GM18909 (cell line): ENCODE measurements around the gene FUCA2.
"Not testable (repeated sequence)": the region's sequence is repeated elsewhere in the genome, so short reads cannot be mapped to it uniquely, and the experiment has no call there.

ENCODE experiments used
- ATAC-seq: cut with Tn5 transposase; IDR thresholded peaks from one replicate; pipeline ENCODE4 v1.9.1; 2021; ENCODE audit warnings: mild to moderate bottlenecking; ENCODE audit not compliant: unreplicated experiment, poor library complexity

Gene FUCA2

GRCh38 chr6:143505537-143505936 lies 6.0 kb downstream of the FUCA2 start:
- peak; percentile 25 for ATAC-seq

DNA sequence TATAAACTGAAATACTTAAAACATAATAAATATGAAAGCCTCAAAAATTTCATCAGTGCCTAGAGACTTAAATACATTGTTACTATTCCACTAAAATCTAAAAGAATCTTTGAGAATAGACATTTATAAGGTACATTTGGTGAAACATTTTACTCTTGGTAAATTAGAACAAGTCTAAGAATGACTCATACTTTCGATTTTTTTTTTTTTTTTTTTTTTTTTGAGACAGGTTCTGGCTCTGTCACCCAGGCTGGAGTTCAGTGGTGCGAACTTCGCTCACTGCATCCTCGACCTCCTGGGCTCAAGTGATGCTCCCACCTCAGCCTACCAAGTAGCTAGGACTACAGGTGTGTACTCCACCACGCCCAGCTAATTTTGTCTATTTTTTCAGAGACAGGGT lies 6.4 kb downstream of the FUCA2 start:
- ATAC-seq: peak; percentile 33

DNA sequence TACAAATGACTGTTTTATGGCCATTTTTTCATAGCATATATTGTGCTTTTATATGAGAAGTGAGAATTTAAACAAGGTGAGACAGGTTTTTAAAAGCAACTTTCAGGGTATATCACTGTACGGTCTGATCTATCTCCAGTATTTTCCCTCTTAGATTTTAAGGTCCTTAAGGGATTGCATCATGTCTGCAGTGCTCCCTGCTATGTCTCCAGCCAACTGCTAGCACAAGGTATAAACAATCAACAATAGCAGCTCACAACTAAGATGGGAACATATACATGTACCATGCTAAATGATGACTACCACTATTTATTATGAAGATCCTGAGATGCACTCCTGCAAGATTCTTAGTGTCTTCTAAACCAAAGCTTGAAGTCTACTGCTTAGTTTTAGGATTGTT lies 7.2 kb downstream of the FUCA2 start:
- no peak for ATAC-seq

GRCh38 chr6:143501851-143502250 lies 9.7 kb downstream of the FUCA2 start:
- no peak for ATAC-seq

GRCh38 chr6:143498428-143498827 lies 13.1 kb downstream of the FUCA2 start:
- ATAC-seq: no peak

DNA sequence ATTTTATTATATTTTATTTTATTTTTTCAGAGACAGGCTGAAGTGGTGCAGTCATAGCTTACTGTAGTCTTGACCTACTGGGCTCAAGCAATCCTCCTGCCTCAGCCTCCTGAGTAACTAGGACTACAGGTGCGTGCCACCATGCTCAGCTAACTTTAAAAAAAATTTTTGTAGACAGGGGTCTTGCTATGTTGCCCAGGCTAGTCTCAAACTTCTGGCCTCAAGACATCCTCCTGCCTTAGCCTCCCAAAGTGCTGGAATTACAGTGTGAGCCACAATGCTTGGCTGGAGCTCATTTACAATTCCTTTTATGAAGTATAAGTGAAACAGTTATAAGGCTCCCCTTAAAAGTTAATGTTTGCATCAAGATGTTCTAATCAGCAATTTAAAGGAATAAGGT lies 14.5 kb downstream of the FUCA2 start:
- no peak for ATAC-seq

- no peak for ATAC-seq
These were observed 20.7 kb downstream of the FUCA2 start for GRCh38 chr6:143490775-143491174.

GRCh38 chr6:143490244-143490643 lies 21.3 kb downstream of the FUCA2 start:
- no peak for ATAC-seq

DNA sequence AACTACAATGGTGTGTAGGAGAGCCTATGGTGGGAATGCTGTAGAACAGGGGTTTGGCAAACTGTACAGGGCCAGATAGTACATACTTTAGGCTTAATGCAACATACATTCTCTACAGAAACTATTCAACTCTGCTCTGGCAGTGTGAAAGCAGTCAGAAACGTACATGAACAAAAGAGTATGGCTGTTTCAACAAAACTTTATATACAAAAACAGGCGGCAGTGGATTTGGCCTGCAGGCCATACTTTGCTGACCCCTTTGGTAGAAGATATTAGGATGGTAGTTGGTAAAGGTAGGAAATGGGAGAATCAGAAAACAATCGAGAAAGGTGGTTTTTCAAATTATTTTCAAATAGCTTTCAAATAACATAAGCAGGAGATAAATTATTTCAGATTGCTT lies 24.8 kb downstream of the FUCA2 start:
- no peak for ATAC-seq

DNA sequence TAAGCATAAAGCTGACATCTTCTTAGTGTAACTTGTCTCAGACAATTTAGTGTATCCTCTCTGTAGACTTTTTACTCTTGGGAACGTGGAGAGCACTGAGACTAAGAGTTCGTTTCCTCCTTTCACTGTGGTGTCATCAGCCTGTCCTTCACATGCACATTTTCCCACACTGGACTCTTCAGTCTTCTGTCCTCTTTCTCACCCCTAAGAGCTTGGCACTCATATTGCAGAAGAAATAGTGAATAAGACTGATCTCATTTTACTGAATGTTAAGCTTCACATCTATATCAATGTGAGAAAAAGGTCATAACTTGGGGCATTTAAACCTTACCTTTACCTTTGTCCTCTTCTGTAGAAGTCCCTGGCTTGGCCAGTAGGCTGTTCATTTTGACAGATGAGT lies 25.6 kb downstream of the FUCA2 start:
- no peak for ATAC-seq

GRCh38 chr6:143482593-143482992 lies 28.9 kb downstream of the FUCA2 start:
- ATAC-seq: no peak

DNA sequence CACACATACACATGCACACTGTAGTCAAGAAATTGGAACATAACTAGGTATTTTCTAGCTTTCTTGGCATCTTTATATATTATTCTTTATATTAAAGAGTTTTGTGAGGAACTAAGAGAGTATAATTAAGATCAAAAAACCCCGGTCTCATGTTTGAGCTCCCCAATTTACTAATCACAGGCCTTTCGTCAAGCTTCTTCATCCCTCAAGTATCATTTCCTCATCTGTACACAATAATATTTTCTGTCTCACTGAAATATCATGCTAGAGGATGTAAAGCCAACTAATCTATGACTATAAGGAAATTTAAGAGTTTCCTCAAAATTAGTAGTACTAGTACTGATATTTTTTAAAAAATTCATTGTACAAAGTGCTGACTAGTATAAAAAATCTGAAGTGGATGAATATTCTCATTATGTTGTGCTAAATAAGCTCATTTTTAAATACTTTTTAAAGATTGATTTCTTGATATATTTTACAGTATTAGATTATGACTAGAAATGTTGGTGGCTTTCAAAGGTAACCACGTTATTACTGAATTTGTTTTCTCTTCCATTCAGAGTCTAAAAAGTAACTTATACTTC lies 32.9 kb downstream of the FUCA2 start:
- ATAC-seq: peak; percentile 44

DNA sequence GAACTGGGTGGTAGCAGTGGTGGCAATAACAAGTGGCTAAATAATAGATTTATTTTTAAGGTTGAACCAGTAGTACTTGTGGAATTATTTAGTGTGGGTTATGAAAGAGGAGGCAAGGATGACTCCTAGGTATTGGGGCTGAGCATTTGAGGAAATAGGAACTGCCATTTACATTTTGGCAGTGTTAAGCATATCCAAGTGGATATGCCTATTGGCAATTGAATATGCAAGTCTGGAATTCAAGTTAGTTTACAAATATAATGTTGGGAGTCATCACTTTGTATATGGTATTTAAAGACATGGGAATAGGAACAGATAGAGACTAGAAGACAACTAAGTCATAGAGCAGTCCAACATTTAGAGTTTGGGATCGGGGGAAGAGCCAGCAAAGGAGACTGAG lies 35.0 kb downstream of the FUCA2 start:
- no peak for ATAC-seq

DNA sequence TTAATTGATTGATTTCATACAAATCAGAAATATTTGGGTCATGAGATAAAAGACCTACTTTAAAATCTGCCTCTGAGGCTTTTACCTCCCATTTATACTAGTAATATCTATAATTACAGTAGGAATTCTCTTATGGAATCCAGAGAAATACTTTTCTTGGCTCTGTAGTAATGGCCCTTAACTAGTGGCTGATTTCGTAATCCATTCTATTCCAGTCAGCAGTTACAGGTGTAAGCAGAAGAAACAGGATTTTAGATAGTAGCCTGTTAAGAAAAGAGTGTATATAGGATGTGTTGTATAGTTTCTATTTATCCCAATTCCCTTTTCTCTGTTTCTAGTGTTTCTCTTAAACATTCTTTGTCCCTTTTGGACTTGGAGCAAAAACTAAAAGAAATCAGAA lies 39.7 kb downstream of the FUCA2 start:
- ATAC-seq: no peak

- not testable (repeated sequence) for ATAC-seq
These were observed 42.7 kb downstream of the FUCA2 start for GRCh38 chr6:143468823-143469222.

DNA sequence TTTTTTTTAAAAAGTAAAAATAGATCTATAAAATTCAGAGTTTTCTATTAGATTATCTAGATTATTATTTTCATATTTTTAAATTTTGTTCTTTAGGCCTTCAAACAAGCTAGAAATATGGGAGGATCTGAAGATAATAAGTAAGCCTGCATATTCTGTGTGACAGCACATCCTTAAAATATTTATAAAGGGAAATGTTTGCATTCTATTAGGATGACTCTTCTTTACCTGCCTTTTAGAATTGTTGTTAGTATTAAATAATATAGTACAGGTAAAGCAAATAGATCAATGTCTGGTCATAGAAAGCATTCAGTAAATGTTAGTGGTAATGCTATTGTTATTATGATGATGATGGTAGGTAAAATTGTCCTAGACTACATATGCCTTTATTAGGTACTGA lies 43.5 kb downstream of the FUCA2 start:
- ATAC-seq: no peak

DNA sequence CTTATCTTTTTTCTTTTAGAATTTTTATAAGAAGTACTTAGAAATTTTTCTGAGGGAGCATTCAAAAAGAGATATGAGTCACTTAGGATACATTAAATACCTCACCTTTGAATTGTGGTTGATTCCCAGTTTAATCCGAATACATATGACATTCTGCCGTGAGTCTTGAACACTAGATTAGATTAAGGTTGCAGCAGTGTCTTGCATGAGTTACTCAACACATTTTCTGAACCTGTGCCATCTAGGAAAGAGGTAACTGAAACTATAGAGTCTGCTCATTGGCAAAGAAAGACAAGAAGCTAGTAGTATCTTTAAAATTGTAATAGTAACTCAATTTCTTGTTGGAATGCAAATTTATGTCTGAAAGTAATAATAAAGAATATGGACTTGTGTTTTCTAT lies 46.0 kb downstream of the FUCA2 start:
- no peak for ATAC-seq

GRCh38 chr6:143457563-143458359 lies 53.8 kb downstream of the FUCA2 start:
- no peak for ATAC-seq

- ATAC-seq: no peak
These were observed 60.0 kb downstream of the FUCA2 start for GRCh38 chr6:143451531-143451930.

DNA sequence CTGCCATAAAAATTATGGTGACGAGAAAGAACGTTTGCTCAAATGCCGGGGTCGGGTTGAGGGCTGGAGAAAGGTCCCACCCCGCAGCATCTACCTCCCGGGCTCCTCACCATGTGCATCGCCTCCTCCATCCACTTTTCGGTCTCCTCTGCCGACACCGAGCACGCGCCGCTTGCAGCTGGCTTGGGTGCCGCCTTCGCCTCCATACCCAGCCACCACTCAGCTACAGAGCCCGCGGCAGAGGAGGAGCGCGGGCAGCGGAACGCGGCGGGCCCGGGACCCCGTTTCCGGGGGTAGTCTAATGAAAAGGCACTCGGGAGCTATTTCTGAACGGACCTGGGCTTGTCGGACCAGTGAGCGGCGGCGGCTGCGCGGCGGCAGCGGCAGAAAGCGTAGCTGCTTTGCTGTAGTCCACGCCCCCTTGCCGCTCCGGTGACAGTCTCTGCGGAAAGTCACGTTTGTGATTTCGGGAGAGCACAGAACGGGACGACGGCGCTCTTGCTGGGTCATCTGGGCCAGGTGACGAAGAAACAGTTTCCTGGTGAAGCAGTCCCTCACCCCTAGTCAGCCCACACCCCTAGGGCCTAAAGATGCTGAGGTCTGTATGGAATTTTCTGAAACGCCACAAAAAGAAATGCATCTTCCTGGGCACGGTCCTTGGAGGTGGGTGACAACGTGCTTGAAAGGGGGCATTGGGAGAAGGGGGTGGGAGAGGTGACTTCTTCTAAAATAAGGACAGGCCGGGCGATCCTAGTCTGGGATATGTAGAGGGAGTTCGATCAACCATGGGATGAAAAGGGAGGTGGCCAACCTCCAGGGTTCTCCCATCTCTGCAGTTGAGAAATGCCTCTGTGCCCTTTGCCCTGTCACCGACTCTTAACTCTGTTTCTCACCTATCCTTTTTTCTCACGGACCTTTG lies 60.8 kb downstream of the FUCA2 start, which contains the start of the genes ADAT2 and PEX3:
Gene ADAT2 (minus strand): TSS at position 243 of the 919 bp plus-strand sequence. CDS start 37 bp downstream, at position 206.
Gene PEX3 (plus strand): TSS at position 353 of the 919 bp plus-strand sequence. CDS start 238 bp downstream, at position 591.
- ATAC-seq: peak; percentile 98
